ENCODE results near the gene MORC2. TPM values are rescaled to one million over a fixed set of nuclear protein-coding genes. Genes with fewer than 3 reads are reported as not detected.

MORC2 gene
- total and polyA plus RNA-seq, 2 of the 13 experiments (the other 11 are each of a cell fraction or from before 2014, with no cell fraction given): 11.9 to 18.3 TPM

- TF ChIP-seq AHDC1 (CRISPR knock-in tag; IDR thresholded peaks at IDR 0.05; ENCODE audit: borderline replicate concordance) (no peak), MEIS2 (CRISPR knock-in tag; IDR thresholded peaks at IDR 0.05) (no peak), HNRNPLL (IDR thresholded peaks at IDR 0.05; ENCODE audit: low read depth, low read length, poor library complexity, severe bottlenecking) (peak; percentile 35), ZNF180 (CRISPR knock-in tag; IDR thresholded peaks at IDR 0.05; ENCODE audit: borderline replicate concordance, low read depth) (no peak), SPEN (CRISPR knock-in tag; IDR thresholded peaks at IDR 0.05; ENCODE audit: low read depth) (peak; percentile 69; the same call in 1 of the 2 replicates), SOX13 (IDR thresholded peaks at IDR 0.05) (no peak), SOX13 (CRISPR knock-in tag; conservative IDR thresholded peaks at IDR 0.05 in 1 of 2, IDR thresholded peaks at IDR 0.05 in 1 of 2) (0 out of 4 replicates have a peak, but pooled peaks of 1 of the 2 experiments have one; percentile 10), ZNF407 (CRISPR knock-in tag; IDR thresholded peaks at IDR 0.05; ENCODE audit: not compliant biosample characterization) (no peak), PLRG1 (conservative IDR thresholded peaks at IDR 0.05) (no peak), MED13 (CRISPR knock-in tag; IDR thresholded peaks at IDR 0.05) (no peak), ZSCAN25 (CRISPR knock-in tag; IDR thresholded peaks at IDR 0.05) (peak; percentile 56; the same call in 1 of the 2 replicates), CBX5 (CRISPR knock-in tag; IDR thresholded peaks at IDR 0.05; ENCODE audit: borderline replicate concordance) (no peak)
These were observed 87.0 kb downstream of the MORC2 start (continued) for GRCh38 chr22:30881361-30882183.

All from HepG2 (cell line).